Endothelial cell (in vitro differentiated cells): ENCODE data around the gene FMO5. TPM values are rescaled to one million over a fixed set of nuclear protein-coding genes. Genes with fewer than 3 reads are reported as not detected.
"Not testable (repeated sequence)": the region's sequence is repeated elsewhere in the genome, so short reads cannot be mapped to it uniquely, and the experiment has no call there.

ENCODE experiments used
- DNase-seq: peaks from one replicate; pipeline ENCODE4 v3.0.0; 2021; ENCODE audit warnings: low spot score
- H3K27ac Mint-ChIP-seq: one replicate; pipeline ENCODE4 v1.8.0; 2021; ENCODE audit warnings: mixed read lengths, inconsistent platforms; ENCODE audit not compliant: unreplicated experiment
- H3K27me3 Mint-ChIP-seq: one replicate; pipeline ENCODE4 v1.8.0; 2021; ENCODE audit warnings: mild to moderate bottlenecking, moderate library complexity, mixed read lengths, inconsistent platforms; ENCODE audit not compliant: unreplicated experiment
- H3K36me3 Mint-ChIP-seq: one replicate; pipeline ENCODE4 v1.8.0; 2021; ENCODE audit warnings: mild to moderate bottlenecking, low read depth, mixed read lengths, inconsistent platforms; ENCODE audit not compliant: unreplicated experiment
- H3K4me1 Mint-ChIP-seq: one replicate; pipeline ENCODE4 v1.8.0; 2021; ENCODE audit warnings: mild to moderate bottlenecking, mixed read lengths, inconsistent platforms; ENCODE audit not compliant: unreplicated experiment
- H3K4me3 Mint-ChIP-seq: one replicate; pipeline ENCODE4 v1.8.0; 2021; ENCODE audit warnings: mild to moderate bottlenecking, mixed read lengths, inconsistent platforms; ENCODE audit not compliant: unreplicated experiment
- H3K9me3 Mint-ChIP-seq: one replicate; pipeline ENCODE4 v1.8.0; 2021; ENCODE audit warnings: mixed read lengths, inconsistent platforms; ENCODE audit not compliant: unreplicated experiment
- total RNA-seq: library from RNA; stranded (reverse); fragmentation: NEBNext Ultra II Directional; extraction: Animal tissue kit (Norgen Biotek cat#: 25700); gene quantifications from one replicate; pipeline ENCODE4 v1.2.1, GENCODE V29; 2021; ENCODE audit not compliant: unreplicated experiment
- TF ChIP-seq, protein P1 (sequence below): fragments of 200-600 bp; sonication (generic); IDR thresholded peaks from one replicate; pipeline ENCODE4 v1.5.0; 2021; ENCODE audit warnings: antibody characterized with exemption; ENCODE audit not compliant: unreplicated experiment

Gene FMO5
- total RNA-seq, 1 donor from 2014 or later, result 1.6 TPM

DNA sequence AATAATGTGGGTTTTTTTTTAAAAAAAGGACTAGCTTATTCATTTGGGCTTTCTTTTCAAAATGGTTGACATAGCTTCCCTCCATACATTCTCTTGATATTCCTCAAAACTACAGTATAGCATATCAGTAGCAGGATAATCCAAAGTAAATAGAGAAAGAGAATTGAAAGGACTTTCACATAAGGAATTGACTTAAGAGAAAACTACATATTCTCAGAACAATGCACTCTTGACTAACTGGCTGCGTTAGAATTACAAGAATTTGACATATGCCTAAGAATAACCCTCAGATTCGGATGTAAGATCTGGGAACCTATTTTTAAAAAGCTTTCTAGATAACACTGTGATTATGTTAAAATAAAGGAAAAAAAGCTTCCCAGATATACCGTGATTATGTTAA, 56.0 kb downstream of the FMO5 start:
- peaks cover 28% of the 10 kb centered on the region for H3K4me1 Mint-ChIP-seq
- H3K4me3 Mint-ChIP-seq, result no peak overlapping the region
- peaks cover 2% of the 10 kb centered on the region for H3K27me3 Mint-ChIP-seq
- no peak overlapping the region for H3K27ac Mint-ChIP-seq
- H3K36me3 Mint-ChIP-seq, result peaks cover 8% of the 10 kb centered on the region
- TF ChIP-seq, protein P1, sequence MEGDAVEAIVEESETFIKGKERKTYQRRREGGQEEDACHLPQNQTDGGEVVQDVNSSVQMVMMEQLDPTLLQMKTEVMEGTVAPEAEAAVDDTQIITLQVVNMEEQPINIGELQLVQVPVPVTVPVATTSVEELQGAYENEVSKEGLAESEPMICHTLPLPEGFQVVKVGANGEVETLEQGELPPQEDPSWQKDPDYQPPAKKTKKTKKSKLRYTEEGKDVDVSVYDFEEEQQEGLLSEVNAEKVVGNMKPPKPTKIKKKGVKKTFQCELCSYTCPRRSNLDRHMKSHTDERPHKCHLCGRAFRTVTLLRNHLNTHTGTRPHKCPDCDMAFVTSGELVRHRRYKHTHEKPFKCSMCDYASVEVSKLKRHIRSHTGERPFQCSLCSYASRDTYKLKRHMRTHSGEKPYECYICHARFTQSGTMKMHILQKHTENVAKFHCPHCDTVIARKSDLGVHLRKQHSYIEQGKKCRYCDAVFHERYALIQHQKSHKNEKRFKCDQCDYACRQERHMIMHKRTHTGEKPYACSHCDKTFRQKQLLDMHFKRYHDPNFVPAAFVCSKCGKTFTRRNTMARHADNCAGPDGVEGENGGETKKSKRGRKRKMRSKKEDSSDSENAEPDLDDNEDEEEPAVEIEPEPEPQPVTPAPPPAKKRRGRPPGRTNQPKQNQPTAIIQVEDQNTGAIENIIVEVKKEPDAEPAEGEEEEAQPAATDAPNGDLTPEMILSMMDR, result no peak
- DNase-seq, result no peak
- no peaks in the 10 kb centered on the region for H3K9me3 Mint-ChIP-seq

DNA sequence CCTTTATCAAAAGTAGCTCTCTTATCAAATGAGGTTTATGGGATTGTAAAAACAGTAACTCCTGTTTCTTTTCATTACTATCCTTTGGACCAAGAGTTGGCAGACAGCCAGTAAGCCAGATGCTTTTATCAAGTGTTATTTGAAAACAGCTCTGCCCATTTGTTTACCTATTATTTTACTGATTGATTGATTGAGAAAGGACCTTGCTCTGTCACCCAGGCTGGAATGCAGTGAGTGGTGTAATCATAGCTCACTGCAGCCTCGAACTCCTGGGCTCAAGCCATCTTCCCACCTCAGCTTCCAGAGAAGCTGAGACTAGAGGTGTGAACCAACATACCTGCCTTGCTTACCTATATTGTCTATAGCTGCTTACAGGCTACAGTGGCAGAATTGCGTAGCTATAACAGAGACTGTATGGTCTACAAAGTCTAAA, 56.5 kb downstream of the FMO5 start:
- TF ChIP-seq, protein P1, result no peak
- H3K9me3 Mint-ChIP-seq, result no peaks in the 10 kb centered on the region
- H3K4me1 Mint-ChIP-seq, result peaks cover 25% of the 10 kb centered on the region
- H3K4me3 Mint-ChIP-seq, result no peak overlapping the region
- DNase-seq, result no peak
- H3K27me3 Mint-ChIP-seq, result no peaks in the 10 kb centered on the region
- H3K27ac Mint-ChIP-seq, result no peak overlapping the region
- H3K36me3 Mint-ChIP-seq, result peaks cover 8% of the 10 kb centered on the region

DNA sequence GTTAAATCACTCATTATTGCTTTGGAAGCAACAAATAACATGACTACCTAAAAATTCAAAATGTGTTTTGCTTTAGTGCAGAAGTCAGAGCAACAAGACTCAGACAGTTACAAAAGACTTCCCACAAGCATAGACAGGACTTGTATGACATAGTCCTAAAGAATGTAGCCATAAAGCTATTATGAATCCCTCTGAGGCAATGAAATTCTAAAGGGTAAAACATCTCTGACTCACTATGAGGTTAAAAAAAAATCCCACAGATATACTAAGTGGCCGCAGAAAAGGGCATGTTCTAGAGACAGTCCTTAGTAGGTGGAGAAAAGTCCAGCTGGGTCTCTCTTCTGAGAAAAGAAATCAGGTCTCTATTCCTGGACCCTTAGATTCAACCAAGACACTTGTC, 57.8 kb downstream of the FMO5 start:
- TF ChIP-seq, protein P1, result no peak
- no peak overlapping the region for H3K27ac Mint-ChIP-seq
- peaks cover 8% of the 10 kb centered on the region for H3K36me3 Mint-ChIP-seq
- DNase-seq, result no peak
- H3K4me1 Mint-ChIP-seq, result peaks cover 18% of the 10 kb centered on the region
- H3K27me3 Mint-ChIP-seq, result no peaks in the 10 kb centered on the region
- no peaks in the 10 kb centered on the region for H3K9me3 Mint-ChIP-seq
- H3K4me3 Mint-ChIP-seq, result no peak overlapping the region

DNA sequence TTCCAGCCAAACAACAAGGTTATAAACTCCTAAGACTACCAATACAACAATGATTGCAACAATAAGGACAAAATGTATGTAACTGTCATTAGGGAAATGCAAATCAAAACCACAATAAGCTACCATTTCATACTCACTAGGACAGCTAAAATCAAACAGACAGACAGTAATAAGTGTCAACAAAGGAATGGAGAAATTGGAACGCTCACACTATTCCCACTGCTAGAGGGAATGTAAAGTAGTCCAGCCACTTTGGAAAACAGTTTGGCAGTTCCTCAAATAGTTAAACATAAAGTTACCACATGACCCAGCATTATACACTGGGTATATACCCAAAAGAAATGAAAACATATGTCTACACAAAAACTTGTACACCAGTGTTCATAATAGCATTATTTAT, 62.1 kb downstream of the FMO5 start:
- Mint-ChIP-seq H3K4me1 (no peaks in the 10 kb centered on the region), H3K36me3 (peaks cover 25% of the 10 kb centered on the region), H3K27ac (no peak overlapping the region), H3K4me3 (no peak overlapping the region), H3K9me3 (no peaks in the 10 kb centered on the region), H3K27me3 (no peaks in the 10 kb centered on the region)
- TF ChIP-seq, protein P1, result no peak
- no peak for DNase-seq

DNA sequence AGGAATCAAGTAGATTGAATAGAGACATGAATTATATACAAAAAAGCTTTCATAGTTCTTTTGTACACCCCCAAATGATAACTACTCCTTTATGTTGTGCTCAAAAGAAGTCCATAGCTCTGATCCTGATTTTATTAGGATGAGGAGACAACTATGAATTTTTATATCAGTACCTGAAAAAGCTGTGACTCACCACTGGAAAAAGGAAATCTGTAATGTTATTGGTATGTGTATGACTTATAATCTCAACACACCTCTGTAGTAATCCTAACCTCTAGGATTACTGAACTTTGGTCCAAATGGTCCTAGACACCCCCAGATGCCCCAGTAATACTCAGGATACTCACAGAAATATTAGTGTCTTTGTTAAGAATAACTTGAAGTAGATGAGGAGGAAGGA, 63.0 kb downstream of the FMO5 start:
- no peaks in the 10 kb centered on the region for H3K27me3 Mint-ChIP-seq
- no peak for DNase-seq
- TF ChIP-seq, protein P1, result no peak
- no peak overlapping the region for H3K4me3 Mint-ChIP-seq
- H3K4me1 Mint-ChIP-seq, result no peaks in the 10 kb centered on the region
- H3K36me3 Mint-ChIP-seq, result peaks cover 30% of the 10 kb centered on the region
- no peak overlapping the region for H3K27ac Mint-ChIP-seq
- H3K9me3 Mint-ChIP-seq, result no peaks in the 10 kb centered on the region

DNA sequence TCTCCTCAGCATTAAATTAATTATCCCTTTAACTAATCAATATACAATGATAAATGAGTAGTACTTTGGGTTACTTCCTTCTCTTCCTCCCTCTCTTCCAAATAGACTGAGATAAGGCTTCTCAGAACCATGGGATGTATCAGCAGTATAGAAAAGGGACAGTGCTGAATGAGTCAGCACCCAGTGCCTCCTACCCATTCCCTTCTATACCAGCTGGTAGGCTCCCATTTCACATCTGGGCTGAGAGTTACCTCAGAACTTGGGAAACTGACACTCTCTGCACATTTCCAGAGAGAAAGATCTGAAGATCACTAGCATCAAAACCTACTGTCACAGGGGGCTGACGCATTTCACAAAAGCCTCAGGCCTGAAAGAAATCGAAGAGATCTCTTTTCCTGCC, 68.0 kb downstream of the FMO5 start:
- DNase-seq, H3K27ac Mint-ChIP-seq, H3K9me3 Mint-ChIP-seq, H3K4me3 Mint-ChIP-seq, H3K27me3 Mint-ChIP-seq, H3K4me1 Mint-ChIP-seq: not testable (repeated sequence)
- peaks cover 22% of the 10 kb centered on the region for H3K36me3 Mint-ChIP-seq
